Measurements from ENCODE around the gene ADGRB3. TPM values are rescaled to one million over a fixed set of nuclear protein-coding genes. Genes with fewer than 3 reads are reported as not detected.

Gene ADGRB3
- total and polyA plus RNA-seq, 2 experiments from 2014 or later = not detected

DNA sequence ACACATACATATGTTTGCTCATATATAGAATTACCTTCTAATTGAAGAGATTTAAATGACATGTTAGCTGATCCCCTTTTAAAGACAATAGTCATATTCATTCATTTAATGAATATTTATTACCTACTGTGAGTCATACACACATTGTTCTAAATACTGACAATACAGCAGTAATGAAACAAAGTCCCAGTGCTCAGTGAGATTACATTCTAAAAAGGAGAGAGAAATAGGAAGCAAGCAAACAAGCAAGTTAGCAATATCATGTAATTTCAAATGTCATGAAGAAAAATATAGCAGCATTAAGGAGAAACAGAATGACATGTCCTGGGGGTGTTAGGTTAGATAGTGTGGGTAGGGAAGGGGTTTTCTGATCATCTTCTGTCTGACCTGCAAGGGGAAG, 136.3 kb downstream of the ADGRB3 start:
- H4K20me1 ChIP-seq (ENCODE audit: insufficient read depth) = no peaks in the 10 kb centered on the region
- H3K27me3 ChIP-seq (replicated peaks; ENCODE audit: insufficient read depth) = no peaks in the 10 kb centered on the region
- TF ChIP-seq EZH2phosphoT487 (IDR thresholded peaks at IDR 0.05; ENCODE audit: insufficient read depth, low read depth) (no peak), EZH2 (IDR thresholded peaks at IDR 0.05; ENCODE audit: insufficient read depth, poor library complexity, severe bottlenecking) (no peak)
- H2AFZ ChIP-seq = no peak overlapping the region
- no peaks in the 10 kb centered on the region for H3K4me1 ChIP-seq (ENCODE audit: insufficient read depth)
- no peak overlapping the region for H3K9ac ChIP-seq
- no peak overlapping the region for H3K4me3 ChIP-seq
- H3K79me2 ChIP-seq (ENCODE audit: insufficient read depth) = no peaks in the 10 kb centered on the region
- DNase-seq = no peak
- H3K4me2 ChIP-seq (ENCODE audit: unreplicated experiment) = no peak overlapping the region
- no peaks in the 10 kb centered on the region for H3K36me3 ChIP-seq (ENCODE audit: low read depth)
- H3F3A ChIP-seq (ENCODE audit: insufficient read depth) = no peaks in the 10 kb centered on the region
- H3K9me2 ChIP-seq (ENCODE audit: insufficient read depth) = no peaks in the 10 kb centered on the region
- H3K9me3 ChIP-seq (ENCODE audit: low read depth) = no peaks in the 10 kb centered on the region
- in situ Hi-C loops (cut with MboI) = no loop called here
- no peak overlapping the region for H3K27ac ChIP-seq

DNA sequence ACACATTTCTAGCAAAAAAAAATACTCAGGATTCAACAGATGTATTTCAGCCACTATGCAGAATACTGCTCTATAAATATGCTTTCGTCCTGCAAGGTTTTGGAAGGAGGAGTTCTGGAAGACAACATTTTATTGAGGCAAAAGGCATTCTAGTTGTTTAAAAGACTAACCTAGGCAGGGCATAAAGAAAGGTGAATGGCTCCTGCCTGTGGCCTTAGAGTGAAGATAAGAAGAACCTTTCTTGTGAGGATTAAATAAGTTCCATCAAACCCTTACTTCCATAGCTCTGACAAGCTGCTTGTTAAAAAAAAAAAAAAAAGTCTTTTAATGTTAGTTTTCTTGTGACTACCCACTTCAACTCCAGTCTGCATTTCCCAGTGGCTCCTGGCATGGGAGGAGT, 139.8 kb downstream of the ADGRB3 start:
- Histone ChIP-seq H3K4me3 (no peak overlapping the region), H3K36me3 (ENCODE audit: low read depth) (no peaks in the 10 kb centered on the region), H3K9me3 (ENCODE audit: low read depth) (no peaks in the 10 kb centered on the region), H3K9me2 (ENCODE audit: insufficient read depth) (no peaks in the 10 kb centered on the region), H3K4me1 (ENCODE audit: insufficient read depth) (no peaks in the 10 kb centered on the region), H3K4me2 (ENCODE audit: unreplicated experiment) (no peak overlapping the region), H3F3A (ENCODE audit: insufficient read depth) (no peaks in the 10 kb centered on the region), H3K27me3 (replicated peaks; ENCODE audit: insufficient read depth) (no peaks in the 10 kb centered on the region), H3K79me2 (ENCODE audit: insufficient read depth) (no peaks in the 10 kb centered on the region), H3K27ac (no peak overlapping the region), H2AFZ (no peak overlapping the region), H4K20me1 (ENCODE audit: insufficient read depth) (no peaks in the 10 kb centered on the region), H3K9ac (no peak overlapping the region)
- no peak for DNase-seq
- TF ChIP-seq EZH2 (IDR thresholded peaks at IDR 0.05; ENCODE audit: insufficient read depth, poor library complexity, severe bottlenecking) = no peak
- no peak for TF ChIP-seq EZH2phosphoT487 (IDR thresholded peaks at IDR 0.05; ENCODE audit: insufficient read depth, low read depth)
- in situ Hi-C loops (cut with MboI) = no loop called here
- WGBS, 2 experiments (ENCODE audit: low coverage in 1 of 2, low lambda C conversion rate in 2 of 2, missing lambda C conversion rate in 2 of 2) = 7 to 11% methylated on average over 1 of the region's 1 CpG

DNA sequence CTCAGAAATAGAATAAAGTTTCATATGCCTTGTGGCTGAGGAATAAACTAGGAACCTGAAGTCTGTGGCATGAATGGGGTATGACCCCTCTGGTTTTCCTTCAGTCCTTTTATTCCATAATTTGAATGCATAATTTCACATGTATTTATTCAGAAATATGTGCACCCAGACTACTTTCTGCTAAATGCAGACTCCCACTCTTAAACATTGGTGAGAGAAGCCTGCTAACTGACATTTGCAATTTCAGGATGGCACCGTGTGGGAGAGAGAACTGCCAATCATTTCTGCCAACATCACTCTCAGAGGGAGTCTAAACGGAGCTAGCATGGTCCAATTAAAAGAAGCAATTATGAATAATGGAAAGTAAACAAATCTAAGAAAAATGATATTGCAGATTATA, 141.3 kb downstream of the ADGRB3 start:
- Histone ChIP-seq H3K9me3 (ENCODE audit: low read depth) (no peaks in the 10 kb centered on the region), H3K9me2 (ENCODE audit: insufficient read depth) (no peaks in the 10 kb centered on the region), H3K4me3 (no peak overlapping the region), H3K27ac (no peak overlapping the region), H3K27me3 (replicated peaks; ENCODE audit: insufficient read depth) (no peaks in the 10 kb centered on the region), H3K79me2 (ENCODE audit: insufficient read depth) (no peaks in the 10 kb centered on the region), H3K4me2 (ENCODE audit: unreplicated experiment) (no peak overlapping the region), H3K9ac (no peak overlapping the region), H2AFZ (no peak overlapping the region), H4K20me1 (ENCODE audit: insufficient read depth) (no peaks in the 10 kb centered on the region), H3K4me1 (ENCODE audit: insufficient read depth) (no peaks in the 10 kb centered on the region), H3F3A (ENCODE audit: insufficient read depth) (no peaks in the 10 kb centered on the region), H3K36me3 (ENCODE audit: low read depth) (no peaks in the 10 kb centered on the region)
- WGBS, 2 experiments (ENCODE audit: low coverage in 1 of 2, low lambda C conversion rate in 2 of 2, missing lambda C conversion rate in 2 of 2) = 21 to 28% methylated on average over 2 of the region's 2 CpGs
- TF ChIP-seq EZH2phosphoT487 (IDR thresholded peaks at IDR 0.05; ENCODE audit: insufficient read depth, low read depth) = no peak
- no peak for TF ChIP-seq EZH2 (IDR thresholded peaks at IDR 0.05; ENCODE audit: insufficient read depth, poor library complexity, severe bottlenecking)
- in situ Hi-C loops (cut with MboI) = no loop called here
- DNase-seq = no peak

DNA sequence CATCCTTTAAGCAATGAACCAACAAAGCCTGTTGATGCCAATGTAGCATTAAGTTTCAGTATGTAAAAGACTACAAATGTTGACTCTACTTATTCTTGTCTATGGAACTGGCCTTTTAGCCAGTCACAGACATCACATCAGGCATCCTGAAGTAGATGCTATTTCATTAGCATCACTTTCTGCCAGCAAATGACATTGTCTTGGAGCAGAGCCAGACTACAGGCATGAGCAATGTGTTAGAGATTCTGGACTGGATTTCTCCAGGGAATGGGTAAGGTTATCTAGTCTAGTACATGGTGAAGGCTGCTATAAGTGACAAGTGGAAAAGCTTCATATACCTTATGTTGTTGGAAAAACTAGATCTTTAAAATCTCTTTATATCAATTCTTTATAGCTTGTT, 142.9 kb downstream of the ADGRB3 start:
- no peaks in the 10 kb centered on the region for H3K4me1 ChIP-seq (ENCODE audit: insufficient read depth)
- no peaks in the 10 kb centered on the region for H3F3A ChIP-seq (ENCODE audit: insufficient read depth)
- H4K20me1 ChIP-seq (ENCODE audit: insufficient read depth) = no peaks in the 10 kb centered on the region
- in situ Hi-C loops (cut with MboI) = no loop called here
- H2AFZ ChIP-seq = no peak overlapping the region
- no peak for TF ChIP-seq EZH2 (IDR thresholded peaks at IDR 0.05; ENCODE audit: insufficient read depth, poor library complexity, severe bottlenecking)
- no peaks in the 10 kb centered on the region for H3K79me2 ChIP-seq (ENCODE audit: insufficient read depth)
- DNase-seq = peak; percentile 7
- H3K9me3 ChIP-seq (ENCODE audit: low read depth) = no peaks in the 10 kb centered on the region
- H3K27me3 ChIP-seq (replicated peaks; ENCODE audit: insufficient read depth) = no peaks in the 10 kb centered on the region
- no peaks in the 10 kb centered on the region for H3K36me3 ChIP-seq (ENCODE audit: low read depth)
- no peaks in the 10 kb centered on the region for H3K9me2 ChIP-seq (ENCODE audit: insufficient read depth)
- H3K4me2 ChIP-seq (ENCODE audit: unreplicated experiment) = no peak overlapping the region
- H3K9ac ChIP-seq = no peak overlapping the region
- H3K27ac ChIP-seq = no peak overlapping the region
- no peak overlapping the region for H3K4me3 ChIP-seq

DNA sequence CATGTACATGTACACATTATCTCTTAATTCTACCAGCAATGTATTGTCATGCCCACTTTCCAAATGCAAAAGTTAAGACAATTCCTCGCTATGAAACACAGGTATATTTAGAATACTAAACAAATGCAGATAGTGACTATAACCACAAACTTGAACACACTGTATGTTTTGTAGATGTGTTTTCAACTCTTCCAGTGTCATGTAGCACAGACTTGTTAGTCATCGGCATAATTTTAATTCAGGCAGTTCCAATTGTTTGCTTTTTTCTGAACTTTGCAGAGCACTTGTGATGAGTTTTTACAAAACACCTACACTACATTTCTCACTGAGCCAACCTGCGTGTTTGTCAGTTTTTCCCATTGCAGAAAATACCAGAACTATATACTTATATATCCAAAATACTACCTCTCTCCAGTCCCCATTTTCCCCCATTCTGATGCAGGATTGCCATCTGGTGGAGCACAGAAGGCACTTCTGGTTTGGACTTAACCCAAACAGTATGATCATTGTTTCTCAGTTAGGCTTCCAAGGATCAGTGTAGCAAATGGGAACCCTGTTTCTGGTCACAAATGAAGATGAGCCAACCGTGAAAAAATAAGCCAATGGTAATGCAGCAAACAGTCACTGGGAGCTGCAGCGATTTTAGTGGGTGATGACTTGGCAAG, 143.4 kb downstream of the ADGRB3 start:
- Histone ChIP-seq H3K4me1 (ENCODE audit: insufficient read depth) (no peaks in the 10 kb centered on the region), H2AFZ (no peak overlapping the region), H3K27me3 (replicated peaks; ENCODE audit: insufficient read depth) (no peaks in the 10 kb centered on the region), H3K36me3 (ENCODE audit: low read depth) (no peaks in the 10 kb centered on the region), H4K20me1 (ENCODE audit: insufficient read depth) (no peaks in the 10 kb centered on the region), H3K4me3 (no peak overlapping the region), H3K4me2 (ENCODE audit: unreplicated experiment) (no peak overlapping the region), H3K27ac (no peak overlapping the region), H3F3A (ENCODE audit: insufficient read depth) (no peaks in the 10 kb centered on the region), H3K79me2 (ENCODE audit: insufficient read depth) (no peaks in the 10 kb centered on the region), H3K9me2 (ENCODE audit: insufficient read depth) (no peaks in the 10 kb centered on the region), H3K9me3 (ENCODE audit: low read depth) (no peaks in the 10 kb centered on the region), H3K9ac (no peak overlapping the region)
- TF ChIP-seq EZH2phosphoT487 (IDR thresholded peaks at IDR 0.05; ENCODE audit: insufficient read depth, low read depth) (no peak), EZH2 (IDR thresholded peaks at IDR 0.05; ENCODE audit: insufficient read depth, poor library complexity, severe bottlenecking) (no peak)
- WGBS, 2 experiments (ENCODE audit: low coverage in 1 of 2, low lambda C conversion rate in 2 of 2, missing lambda C conversion rate in 2 of 2) = 29 to 32% methylated on average over 5 of the region's 5 CpGs
- in situ Hi-C loops (cut with MboI) = no loop called here
- DNase-seq = peak; percentile 43
